ES-I3 (cell line): ENCODE measurements around the gene NDC80.

Source experiments
- H3K36me3 ChIP-seq: 2 replicates; pipeline ENCODE4 v1.6.1; 2013; ENCODE audit warnings: mild to moderate bottlenecking, low read length, control low read depth, moderate library complexity; ENCODE audit not compliant: insufficient read depth
- H3K4me1 ChIP-seq: 2 replicates; pipeline ENCODE4 v1.6.1; 2013; ENCODE audit warnings: mild to moderate bottlenecking, control low read depth, low read length; ENCODE audit not compliant: insufficient read depth
- H3K9ac ChIP-seq: 2 replicates; pipeline ENCODE4 v1.6.1; 2013; ENCODE audit warnings: low read depth, mild to moderate bottlenecking, low read length, moderate library complexity
- H3K9me3 ChIP-seq: 2 replicates; pipeline ENCODE4 v1.6.1; 2013; ENCODE audit warnings: mild to moderate bottlenecking, low read length, moderate library complexity; ENCODE audit not compliant: control insufficient read depth, insufficient read depth

Gene NDC80

DNA sequence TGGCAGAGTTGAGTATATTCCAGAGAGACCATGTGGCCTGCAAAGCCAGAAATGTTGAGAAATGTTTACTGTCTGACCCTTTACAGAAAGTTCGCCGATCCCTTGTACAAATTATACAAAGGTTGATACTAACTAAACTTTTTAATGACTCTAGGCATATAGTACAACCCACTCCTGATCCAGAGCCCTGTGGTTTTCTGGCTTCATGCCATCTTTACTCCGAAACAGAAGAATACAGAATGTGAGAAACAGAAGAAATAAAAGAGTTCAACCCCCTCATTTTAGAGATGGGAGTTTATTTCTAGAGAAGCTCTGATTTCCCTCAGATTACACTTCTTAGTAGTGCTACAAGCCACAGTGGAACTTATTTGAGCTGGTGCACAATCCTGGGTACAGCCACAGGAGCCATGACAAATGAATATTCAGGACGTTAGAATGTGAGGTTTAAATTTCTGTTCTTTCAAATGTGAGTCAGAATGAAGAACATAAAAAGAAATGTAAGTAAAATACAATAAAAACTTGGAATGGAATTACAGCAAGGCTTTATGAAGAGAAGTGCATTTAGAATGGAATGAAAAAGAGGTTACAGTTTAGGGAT, 46.1 kb downstream of the NDC80 start:
- Histone ChIP-seq H3K9me3 (no peaks in the 10 kb centered on the region), H3K36me3 (peaks cover 8% of the 10 kb centered on the region), H3K4me1 (no peaks in the 10 kb centered on the region), H3K9ac (no peak overlapping the region)

DNA sequence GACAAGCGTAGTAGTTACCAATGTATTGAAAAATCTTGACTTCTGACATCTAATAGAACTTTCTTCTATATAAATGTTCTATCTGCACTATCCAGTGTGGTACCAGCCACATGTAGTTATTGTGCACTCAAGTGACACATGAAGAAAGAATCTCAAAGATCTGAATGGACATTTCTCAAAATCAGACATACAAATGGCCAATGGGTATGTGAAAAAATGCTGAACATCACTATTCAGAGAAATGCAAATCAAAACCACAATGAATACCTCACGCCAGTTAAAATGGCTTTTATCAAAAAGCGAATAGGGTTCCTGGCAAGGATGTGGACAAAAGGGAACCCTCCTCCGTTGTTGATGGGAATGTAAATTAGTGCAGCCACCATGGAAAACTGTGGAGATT, 46.7 kb downstream of the NDC80 start:
- H3K9ac ChIP-seq: no peak overlapping the region
- no peaks in the 10 kb centered on the region for H3K4me1 ChIP-seq
- peaks cover 8% of the 10 kb centered on the region for H3K36me3 ChIP-seq

DNA sequence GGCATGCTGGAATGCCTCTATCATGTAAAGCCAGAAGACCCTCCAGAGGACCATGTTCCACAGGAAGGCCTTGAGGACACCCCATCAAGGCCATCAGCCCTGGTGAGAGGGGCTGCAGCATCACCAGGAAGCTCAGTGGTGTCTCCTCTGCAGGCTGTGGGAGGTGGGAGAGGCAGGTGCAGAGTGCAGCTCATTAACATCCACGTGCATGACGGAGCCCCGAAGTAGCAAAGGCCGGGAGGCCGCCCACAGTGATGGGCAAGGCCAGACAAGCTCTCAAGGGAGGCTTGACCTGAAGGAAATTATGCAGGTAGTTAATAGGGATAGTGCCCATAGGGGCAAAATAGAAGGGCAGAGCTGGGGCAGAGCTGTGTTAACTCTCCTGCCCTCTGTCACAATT, 53.9 kb downstream of the NDC80 start:
- H3K9ac ChIP-seq: no peak overlapping the region
- H3K4me1 ChIP-seq: no peaks in the 10 kb centered on the region
- H3K36me3 ChIP-seq: no peaks in the 10 kb centered on the region
- H3K9me3 ChIP-seq: no peaks in the 10 kb centered on the region

More for the DNA sequence above, 46.7 kb downstream of the NDC80 start:
- no peaks in the 10 kb centered on the region for H3K9me3 ChIP-seq

GRCh38 chr18:2627821-2628276, 56.5 kb downstream of the NDC80 start:
- H3K4me1 ChIP-seq: no peaks in the 10 kb centered on the region

DNA sequence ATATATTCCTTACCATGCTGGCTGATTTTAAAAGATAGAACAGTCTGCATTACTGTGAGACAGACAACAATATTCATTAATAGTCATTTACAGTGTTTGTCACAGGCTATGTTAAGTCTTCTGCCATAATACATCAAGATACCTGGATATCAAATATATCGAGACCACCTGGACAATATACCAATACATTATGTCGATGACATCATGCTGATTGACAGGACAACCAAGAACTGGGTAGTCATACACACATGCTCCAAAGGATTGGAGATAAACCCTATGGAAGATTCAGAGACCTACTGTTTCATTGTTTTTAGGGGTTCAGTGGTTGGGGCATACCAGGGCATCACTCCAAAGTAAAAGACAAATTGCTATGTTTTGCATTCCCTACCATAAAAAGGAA, 57.6 kb downstream of the NDC80 start:
- Histone ChIP-seq H3K9ac (no peak overlapping the region), H3K9me3 (no peaks in the 10 kb centered on the region), H3K4me1 (no peaks in the 10 kb centered on the region), H3K36me3 (no peaks in the 10 kb centered on the region)

More at GRCh38 chr18:2627821-2628276, 56.5 kb downstream of the NDC80 start:
- Histone ChIP-seq H3K9ac (no peak overlapping the region), H3K9me3 (no peaks in the 10 kb centered on the region), H3K36me3 (no peaks in the 10 kb centered on the region)

DNA sequence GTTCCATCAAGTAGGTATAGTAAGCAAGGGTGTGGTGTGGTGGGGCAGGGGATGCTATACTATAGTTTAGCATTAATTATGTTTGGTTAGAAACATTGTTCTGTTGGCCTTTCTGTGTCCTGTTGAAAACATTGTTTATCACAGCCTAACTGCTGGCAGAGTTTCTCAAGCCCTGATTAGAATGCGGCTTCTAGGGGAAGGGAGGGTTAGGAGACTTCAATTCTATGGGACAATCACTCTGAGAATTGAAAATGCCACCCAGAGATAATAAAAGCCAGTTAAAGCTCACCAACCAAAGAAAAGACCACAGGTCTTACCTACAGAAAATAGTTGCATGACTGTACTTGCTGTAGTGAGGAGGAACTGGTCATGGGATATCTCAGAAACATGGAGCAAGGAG, 64.2 kb downstream of the NDC80 start:
- H3K36me3 ChIP-seq: no peaks in the 10 kb centered on the region

DNA sequence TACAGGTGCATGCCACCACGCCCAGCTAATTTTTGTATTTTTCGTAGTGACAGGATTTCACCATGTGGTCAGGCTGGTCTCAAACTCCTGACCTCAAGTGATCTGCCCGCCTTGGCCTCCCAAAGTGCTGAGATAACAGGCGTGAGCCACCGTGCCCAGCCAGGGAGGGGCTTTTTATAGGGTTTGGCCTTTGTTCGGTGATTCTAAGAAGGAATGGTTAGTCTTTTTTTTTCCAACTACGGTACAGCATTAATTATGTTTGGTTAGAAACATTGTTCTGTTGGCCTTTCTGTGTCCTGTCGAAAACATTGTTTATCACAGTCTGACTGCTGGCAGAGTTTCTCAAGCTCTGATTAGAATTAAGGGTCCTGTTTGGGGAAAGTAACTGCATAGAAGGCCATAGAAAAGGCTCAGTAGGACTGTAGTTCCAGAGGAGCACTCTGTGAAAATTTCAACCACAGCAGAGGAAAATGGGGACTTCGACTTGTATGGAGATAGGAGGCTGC, 64.8 kb downstream of the NDC80 start:
- H3K9me3 ChIP-seq: no peaks in the 10 kb centered on the region
- no peaks in the 10 kb centered on the region for H3K36me3 ChIP-seq
- H3K9ac ChIP-seq: no peak overlapping the region
- H3K4me1 ChIP-seq: no peaks in the 10 kb centered on the region

More for the DNA sequence above, 64.2 kb downstream of the NDC80 start:
- H3K9ac ChIP-seq: no peak overlapping the region
- H3K9me3 ChIP-seq: no peaks in the 10 kb centered on the region
- no peaks in the 10 kb centered on the region for H3K4me1 ChIP-seq

DNA sequence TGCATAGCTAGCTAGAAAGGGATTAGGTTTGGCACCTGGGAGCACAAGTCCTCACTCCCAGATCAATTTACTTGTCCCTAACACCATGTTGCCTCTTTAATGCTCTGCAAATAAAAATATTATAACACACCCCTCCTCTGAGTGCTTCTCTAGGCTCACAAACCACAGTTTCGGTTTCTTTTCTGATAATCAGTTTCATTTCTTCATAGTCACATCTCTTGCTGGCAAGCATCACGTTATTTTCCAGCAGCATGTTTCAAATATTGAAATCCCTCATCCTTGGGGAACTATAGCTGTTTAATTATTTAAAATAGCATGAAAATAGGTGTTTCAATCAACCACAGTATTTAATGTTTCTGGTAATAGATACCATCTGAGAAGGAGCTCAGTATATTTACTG, 70.3 kb downstream of the NDC80 start:
- no peak overlapping the region for H3K9ac ChIP-seq
- no peaks in the 10 kb centered on the region for H3K4me1 ChIP-seq
- H3K9me3 ChIP-seq: no peaks in the 10 kb centered on the region
- no peaks in the 10 kb centered on the region for H3K36me3 ChIP-seq

- no peaks in the 10 kb centered on the region for H3K9me3 ChIP-seq
- H3K9ac ChIP-seq: no peak overlapping the region
- no peaks in the 10 kb centered on the region for H3K36me3 ChIP-seq
- no peaks in the 10 kb centered on the region for H3K4me1 ChIP-seq
Observed at GRCh38 chr18:2642771-2643170, 71.4 kb downstream of the NDC80 start.

- no peaks in the 10 kb centered on the region for H3K4me1 ChIP-seq
- no peaks in the 10 kb centered on the region for H3K36me3 ChIP-seq
- H3K9ac ChIP-seq: no peak overlapping the region
- H3K9me3 ChIP-seq: no peaks in the 10 kb centered on the region
Observed at GRCh38 chr18:2644535-2644934, 73.2 kb downstream of the NDC80 start.

- Histone ChIP-seq H3K36me3 (no peaks in the 10 kb centered on the region), H3K9me3 (no peaks in the 10 kb centered on the region), H3K9ac (no peak overlapping the region), H3K4me1 (peaks cover 12% of the 10 kb centered on the region; the same call in 1 of the 2 replicates)
Observed at GRCh38 chr18:2651981-2652380, 80.6 kb downstream of the NDC80 start.

- no peak overlapping the region for H3K9ac ChIP-seq
Observed at GRCh38 chr18:2653467-2653866, 82.1 kb downstream of the NDC80 start.

GRCh38 chr18:2654169-2654927, 83.0 kb downstream of the NDC80 start:
- Histone ChIP-seq H3K9me3 (no peaks in the 10 kb centered on the region), H3K4me1 (peaks cover 15% of the 10 kb centered on the region), H3K36me3 (no peaks in the 10 kb centered on the region), H3K9ac (peak overlapping the region; percentile 95)

More at GRCh38 chr18:2653467-2653866, 82.1 kb downstream of the NDC80 start:
- Histone ChIP-seq H3K9me3 (no peaks in the 10 kb centered on the region), H3K36me3 (no peaks in the 10 kb centered on the region), H3K4me1 (peaks cover 15% of the 10 kb centered on the region)

DNA sequence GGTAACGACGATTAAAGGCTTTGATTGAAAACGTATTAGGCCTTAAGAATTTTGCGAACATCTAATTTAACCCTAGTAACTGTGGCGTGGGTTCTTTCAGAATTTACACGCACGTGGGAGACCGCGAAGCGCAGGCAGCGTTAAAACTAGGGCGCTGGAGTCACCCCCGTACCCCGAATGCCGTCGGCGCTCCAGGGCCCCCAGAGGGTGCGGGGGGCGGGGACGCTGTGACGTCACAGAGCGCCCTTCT, 83.5 kb downstream of the NDC80 start:
- Histone ChIP-seq H3K4me1 (peaks cover 15% of the 10 kb centered on the region), H3K36me3 (no peaks in the 10 kb centered on the region), H3K9ac (peak overlapping the region; percentile 95; the same call in 1 of the 2 replicates), H3K9me3 (no peaks in the 10 kb centered on the region)
